CD14-positive monocyte (primary cell): ENCODE results near the gene SPSB2. TPM values are rescaled to one million over a fixed set of nuclear protein-coding genes. Genes with fewer than 3 reads are reported as not detected.

Experiments used
- DNase-seq, 3 donors: peaks; one replicate each; pipeline ENCODE4 v3.0.0-alpha.2; 2011 to 2022
- H2AFZ ChIP-seq: 2 replicates; pipeline ENCODE4 v1.6.0; 2012; ENCODE audit warnings: mild to moderate bottlenecking, low read depth, low read length, inconsistent platforms; ENCODE audit not compliant: insufficient read depth, poor library complexity, severe bottlenecking
- H3K27ac ChIP-seq, 2 donors: 1 replicate in 1 of 2; 2 replicates in 1 of 2; pipeline ENCODE4 v1.5.1; 2012 to 2013; ENCODE audit warnings: low read length in 2 of 2, control low read depth in 1 of 2, inconsistent platforms in 1 of 2, low read depth in 1 of 2, mild to moderate bottlenecking in 1 of 2
- H3K27me3 ChIP-seq, 2 donors: one replicate each; pipeline versions ENCODE4 v1.6.0 to v1.6.1; 2011 to 2013; ENCODE audit warnings: low read length in 2 of 2; ENCODE audit not compliant: control insufficient read depth in 2 of 2, insufficient read depth in 2 of 2
- H3K36me3 ChIP-seq, 2 donors: replicated peaks in 1 of 2; 1 replicate in 1 of 2; 2 replicates in 1 of 2; pipeline versions ENCODE4 v1.5.1 to v1.6.1; 2012 to 2013; ENCODE audit warnings: low read length in 2 of 2, control low read depth in 1 of 2, inconsistent platforms in 1 of 2, mild to moderate bottlenecking in 1 of 2; ENCODE audit not compliant: insufficient read depth in 2 of 2, control insufficient read depth in 1 of 2
- H3K4me1 ChIP-seq, 2 donors: 1 replicate in 1 of 2; 2 replicates in 1 of 2; pipeline versions ENCODE4 v1.5.1 to v1.6.1; 2012 to 2013; ENCODE audit warnings: low read length in 2 of 2, control low read depth in 1 of 2, inconsistent platforms in 1 of 2, mild to moderate bottlenecking in 1 of 2, moderate library complexity in 1 of 2; ENCODE audit not compliant: insufficient read depth in 2 of 2, control insufficient read depth in 1 of 2
- H3K4me2 ChIP-seq: replicated peaks from 2 replicates; pipeline ENCODE3; 2012; ENCODE audit warnings: low read length, moderate library complexity, mild to moderate bottlenecking; ENCODE audit not compliant: poor library complexity, severe bottlenecking; ENCODE audit errors: extremely low read depth
- H3K4me3 ChIP-seq, 3 experiments: fragments of 200-600 bp in 1 of 3; sonication (generic) in 1 of 3; replicated peaks in 1 of 3; 1 replicate in 2 of 3; 2 replicates in 1 of 3; pipeline ENCODE4 v1.5.1; 2011 to 2013; ENCODE audit warnings: low read length in 3 of 3, mild to moderate bottlenecking in 3 of 3, control low read depth in 2 of 3, low read depth in 2 of 3, inconsistent platforms in 1 of 3, moderate library complexity in 1 of 3
- H3K79me2 ChIP-seq: 2 replicates; pipeline ENCODE4 v1.6.0; 2012; ENCODE audit warnings: mild to moderate bottlenecking, control low read depth, inconsistent platforms, low read length, moderate library complexity; ENCODE audit not compliant: insufficient read depth
- H3K9ac ChIP-seq: 2 replicates; pipeline ENCODE4 v1.6.0; 2017; ENCODE audit warnings: low read length, mild to moderate bottlenecking; ENCODE audit not compliant: insufficient read depth, poor library complexity, severe bottlenecking
- H3K9me3 ChIP-seq, 2 donors: replicated peaks in 1 of 2; 1 replicate in 1 of 2; 2 replicates in 1 of 2; pipeline versions ENCODE4 v1.5.1 to v1.6.1; 2012 to 2013; ENCODE audit warnings: low read length in 2 of 2, control low read depth in 1 of 2; ENCODE audit not compliant: control insufficient read depth in 1 of 2, insufficient read depth in 1 of 2
- H4K20me1 ChIP-seq: 2 replicates; pipeline ENCODE4 v1.6.0; 2012; ENCODE audit warnings: mild to moderate bottlenecking, low read length, control low read depth, moderate library complexity; ENCODE audit not compliant: insufficient read depth
- H3K27ac Mint-ChIP-seq, 7 donors: one replicate each; pipeline ENCODE4 v1.8.0; 2020; ENCODE audit warnings: mild to moderate bottlenecking in 7 of 7, mixed read lengths in 7 of 7, moderate library complexity in 6 of 7, inconsistent platforms in 2 of 7
- H3K27me3 Mint-ChIP-seq, 3 donors: one replicate each; pipeline ENCODE4 v1.8.0; 2021 to 2022; ENCODE audit warnings: low read depth in 3 of 3, mild to moderate bottlenecking in 3 of 3, mixed read lengths in 3 of 3, moderate library complexity in 3 of 3, inconsistent platforms in 1 of 3
- H3K36me3 Mint-ChIP-seq, 2 donors: one replicate each; pipeline ENCODE4 v1.8.0; 2020; ENCODE audit warnings: mixed read lengths in 2 of 2, inconsistent platforms in 1 of 2, mild to moderate bottlenecking in 1 of 2
- H3K4me1 Mint-ChIP-seq: one replicate; pipeline ENCODE4 v1.8.0; 2020; ENCODE audit warnings: mild to moderate bottlenecking, mixed read lengths
- H3K4me3 Mint-ChIP-seq, 2 donors: one replicate each; pipeline ENCODE4 v1.8.0; 2020; ENCODE audit warnings: mild to moderate bottlenecking in 2 of 2, mixed read lengths in 2 of 2, moderate library complexity in 1 of 2
- H3K9me3 Mint-ChIP-seq, 7 donors: one replicate each; pipeline ENCODE4 v1.8.0; 2020 to 2022; ENCODE audit warnings: mixed read lengths in 7 of 7, mild to moderate bottlenecking in 6 of 7, moderate library complexity in 6 of 7, inconsistent platforms in 2 of 7
- CTCF ChIP-seq: fragments of 200-600 bp; IDR thresholded peaks from one replicate; pipeline ENCODE4 v1.8.0; 2022; ENCODE audit warnings: antibody characterized with exemption, mild to moderate bottlenecking
- WGBS: methylation state at CpG from one replicate; pipeline ENCODE4 v1.1.5; 2013; ENCODE audit warnings: missing lambda C conversion rate; ENCODE audit not compliant: insufficient coverage; 5-methylcytosine and 5-hydroxymethylcytosine counted together
- intact Hi-C, 2 donors: fragments of 100-400 bp; cut with micrococcal nuclease; formaldehyde crosslinking; loops; one replicate each; pipeline versions ENCODE4 v1.15.0 to v1.15.1; 2023
- polyA plus RNA-seq, 3 donors: library from polyadenylated mRNA; depleted of rRNA in 1 of 3; unstranded in 2 of 3; stranded (reverse) in 1 of 3; fragments of 300-500 nt in 2 of 3; fragments of >200 nt in 1 of 3; fragmentation: Illumina TruSeq in 2 of 3; gene quantifications; 1 replicate in 2 of 3; 2 replicates in 1 of 3; pipeline ENCODE4 v1.2.3, GENCODE V29; 2012 to 2021

Gene SPSB2
- polyA plus RNA-seq, 3 donors, result 4.7 to 6.9 (median 6.6) TPM

GRCh38 chr12:6824901-6825381 lies 48.2 kb downstream of the SPSB2 start:
- Histone ChIP-seq H3K79me2 (peaks cover 5% of the 10 kb centered on the region), H3K27me3 (peaks cover 12 to 44% of the 10 kb centered on the region in 2 donors), H3K27ac (no peak overlapping the region), H3K4me2 (no peak overlapping the region), H2AFZ (no peak overlapping the region), H3K9ac (no peak overlapping the region), H4K20me1 (peaks cover 29% of the 10 kb centered on the region), H3K9me3 (peaks cover 0 to 6% of the 10 kb centered on the region in 2 donors), H3K4me3 (no peak overlapping the region), H3K4me1 (peaks cover 35 to 62% of the 10 kb centered on the region in 2 donors), H3K36me3 (peaks cover 3% of the 10 kb centered on the region in 2 donors)
- 69% methylated on average over 9 of the region's 12 CpGs for WGBS
- intact Hi-C loops, result loop anchor here (1.0 to 5.0 kb wide), 6 partner anchors 33 to 208 kb away; no protein-coding TSS in a partner anchor
- H3K36me3 Mint-ChIP-seq, result peaks cover 24 to 30% of the 10 kb centered on the region in 2 donors
- H3K27me3 Mint-ChIP-seq, result peaks cover 40 to 57% (median 41%) of the 10 kb centered on the region in 3 donors
- H3K9me3 Mint-ChIP-seq, result peaks cover 0 to 12% (median 8%) of the 10 kb centered on the region in 7 donors
- peaks cover 54% of the 10 kb centered on the region for H3K4me1 Mint-ChIP-seq
- DNase-seq, result no peak
- TF ChIP-seq CTCF, result no peak
- H3K27ac Mint-ChIP-seq, result peak overlapping the region in 1 of 7 donors; percentile 38
- H3K4me3 Mint-ChIP-seq, result peak overlapping the region in 1 of 2 donors; percentile 54

GRCh38 chr12:6824085-6824775 lies 48.9 kb downstream of the SPSB2 start:
- peaks cover 33 to 58% of the 10 kb centered on the region in 2 donors for H3K4me1 ChIP-seq
- peaks cover 31 to 37% of the 10 kb centered on the region in 2 donors for H3K36me3 Mint-ChIP-seq

More at GRCh38 chr12:6824085-6824775, 48.9 kb downstream of the SPSB2 start:
- Histone ChIP-seq H3K79me2 (peaks cover 5% of the 10 kb centered on the region), H4K20me1 (peaks cover 32% of the 10 kb centered on the region), H2AFZ (no peak overlapping the region), H3K27me3 (peaks cover 6 to 36% of the 10 kb centered on the region in 2 donors), H3K27ac (no peak overlapping the region), H3K9me3 (peaks cover 0 to under 1% of the 10 kb centered on the region in 2 donors), H3K9ac (no peak overlapping the region), H3K36me3 (peaks cover 10% of the 10 kb centered on the region in 2 donors), H3K4me3 (no peak overlapping the region), H3K4me2 (no peak overlapping the region)
- H3K27me3 Mint-ChIP-seq, result peaks cover 33 to 49% (median 34%) of the 10 kb centered on the region in 3 donors
- WGBS, result 96% methylated on average over 26 of the region's 37 CpGs
- H3K27ac Mint-ChIP-seq, result peak overlapping the region in 1 of 7 donors; percentile 45
- no peak for DNase-seq
- peak overlapping the region in 1 of 2 donors; percentile 54 for H3K4me3 Mint-ChIP-seq
- peaks cover 50% of the 10 kb centered on the region for H3K4me1 Mint-ChIP-seq
- no peak for TF ChIP-seq CTCF
- H3K9me3 Mint-ChIP-seq, result peaks cover 0 to 12% (median 8%) of the 10 kb centered on the region in 7 donors
- intact Hi-C loops, result loop anchor here in 1 of 2 donors (5.0 kb wide), 1 partner anchor 207 kb away; no protein-coding TSS in a partner anchor
